GM23338 (cell line): ENCODE measurements around the gene MAD1L1. TPM values are rescaled to one million over a fixed set of nuclear protein-coding genes. Genes with fewer than 3 reads are reported as not detected.
A peak's percentile ranks its signal among the peaks of the same experiment; 100 is the strongest.

Experiments used
- ATAC-seq: fragments of 200-7000 bp; cut with Tn5 transposase; 3 replicates; pipeline ENCODE4 v1.9.1; 2020
- DNase-seq: peaks from one replicate; pipeline ENCODE4 v3.0.0-alpha.2; 2015; ENCODE audit warnings: low spot score
- H2AFZ ChIP-seq: fragments of 200-600 bp; sonication (generic); 2 replicates; pipeline ENCODE4 v1.8.0; 2016; ENCODE audit warnings: antibody characterized with exemption, mild to moderate bottlenecking, moderate library complexity
- H3F3A ChIP-seq: fragments of 200-600 bp; sonication (generic); replicated peaks from 2 replicates; pipeline ENCODE4 v1.8.0; 2017; ENCODE audit warnings: antibody characterized with exemption, mixed run types, low read depth
- H3K27ac ChIP-seq: fragments of 200-600 bp; sonication (generic); 2 replicates; pipeline ENCODE4 v1.6.1; 2016; ENCODE audit warnings: low read depth
- H3K27me3 ChIP-seq: fragments of 200-600 bp; sonication (generic); 2 replicates; pipeline ENCODE4 v1.8.0; 2016; ENCODE audit warnings: mild to moderate bottlenecking, mixed run types, moderate library complexity; ENCODE audit not compliant: insufficient read depth
- H3K36me3 ChIP-seq: fragments of 200-600 bp; sonication (generic); 2 replicates; pipeline ENCODE4 v1.8.0; 2016; ENCODE audit warnings: mild to moderate bottlenecking; ENCODE audit not compliant: insufficient read depth
- H3K4me1 ChIP-seq: fragments of 200-600 bp; sonication (generic); 2 replicates; pipeline ENCODE4 v1.8.0; 2016; ENCODE audit warnings: mild to moderate bottlenecking, moderate library complexity; ENCODE audit not compliant: insufficient read depth
- H3K4me2 ChIP-seq: fragments of 200-600 bp; sonication (generic); 2 replicates; pipeline ENCODE4 v1.7.1; 2017; ENCODE audit warnings: mixed run types
- H3K4me3 ChIP-seq: fragments of 200-600 bp; sonication (generic); 2 replicates; pipeline ENCODE4 v1.6.1; 2016; ENCODE audit warnings: mixed run types
- H3K79me2 ChIP-seq: fragments of 200-600 bp; sonication (generic); replicated peaks from 2 replicates; pipeline ENCODE4 v1.8.0; 2017; ENCODE audit warnings: mild to moderate bottlenecking; ENCODE audit not compliant: insufficient read depth
- H3K9me2 ChIP-seq: fragments of 200-600 bp; sonication (generic); 2 replicates; pipeline ENCODE4 v1.8.0; 2017; ENCODE audit not compliant: insufficient read depth
- H4K20me1 ChIP-seq: fragments of 200-600 bp; sonication (generic); replicated peaks from 2 replicates; pipeline ENCODE4 v1.8.0; 2017; ENCODE audit warnings: mild to moderate bottlenecking; ENCODE audit not compliant: insufficient read depth
- H3K27ac Mint-ChIP-seq: 2 replicates; pipeline ENCODE4 v1.8.0; 2020; ENCODE audit warnings: inconsistent platforms, mild to moderate bottlenecking, moderate library complexity, mixed read lengths
- H3K27me3 Mint-ChIP-seq: 3 replicates; pipeline ENCODE4 v1.8.0; 2022; ENCODE audit warnings: low read depth, mild to moderate bottlenecking, moderate library complexity, mixed read lengths, inconsistent platforms; ENCODE audit not compliant: insufficient read depth, poor library complexity
- H3K36me3 Mint-ChIP-seq: 3 replicates; pipeline ENCODE4 v1.8.0; 2021; ENCODE audit warnings: low read depth, mild to moderate bottlenecking, inconsistent platforms, moderate library complexity, mixed read lengths
- H3K4me1 Mint-ChIP-seq: 3 replicates; pipeline ENCODE4 v1.8.0; 2020; ENCODE audit warnings: mild to moderate bottlenecking, inconsistent platforms, mixed read lengths
- H3K4me3 Mint-ChIP-seq: 3 replicates; pipeline ENCODE4 v1.8.0; 2021; ENCODE audit warnings: moderate library complexity, mild to moderate bottlenecking, inconsistent platforms, mixed read lengths
- H3K9me3 Mint-ChIP-seq: 3 replicates; pipeline ENCODE4 v1.8.0; 2020; ENCODE audit warnings: moderate library complexity, mild to moderate bottlenecking, inconsistent platforms, mixed read lengths
- CREB1 ChIP-seq: fragments of 250-450 bp; sonication (Bioruptor Pico); IDR thresholded peaks from 2 replicates; pipeline ENCODE4 v1.5.0; 2020; ENCODE audit warnings: low read depth, mild to moderate bottlenecking, moderate library complexity
- EZH2 ChIP-seq: fragments of 200-600 bp; sonication (generic); IDR thresholded peaks from one replicate; pipeline ENCODE4 v1.8.0; 2017; ENCODE audit warnings: antibody characterized with exemption, mild to moderate bottlenecking, low read depth; ENCODE audit not compliant: unreplicated experiment
- NANOG ChIP-seq: IDR thresholded peaks from 2 replicates; pipeline ENCODE4 v1.6.1; 2016; ENCODE audit warnings: antibody characterized with exemption, borderline replicate concordance
- POLR2AphosphoS5 ChIP-seq: IDR thresholded peaks from 2 replicates; pipeline ENCODE4 v1.6.1; 2016; ENCODE audit warnings: antibody characterized with exemption, low read depth
- REST ChIP-seq: IDR thresholded peaks from one replicate; pipeline ENCODE4 v1.6.1; 2018; ENCODE audit warnings: antibody characterized with exemption; ENCODE audit not compliant: unreplicated experiment
- STAT1 ChIP-seq: IDR thresholded peaks from one replicate; pipeline ENCODE4 v1.6.1; 2016; ENCODE audit warnings: antibody characterized with exemption; ENCODE audit not compliant: unreplicated experiment
- ZNF114 ChIP-seq: fragments of 250-450 bp; sonication (Bioruptor Pico); IDR thresholded peaks from 2 replicates; pipeline ENCODE4 v1.5.0; 2020; ENCODE audit warnings: mild to moderate bottlenecking, moderate library complexity
- polyA plus RNA-seq: library from polyadenylated mRNA; unstranded; fragments of >200 nt; fragmentation: Nextera tagmentation; extraction: Ambion mirVana; gene quantifications from 2 replicates; pipeline ENCODE4 v1.2.1, GENCODE V29; 2016
- total RNA-seq: library from RNA; depleted of rRNA; stranded (reverse); fragments of >200 nt; shearing (Covaris generic); gene quantifications from 2 replicates; pipeline ENCODE4 v1.2.3, GENCODE V29; 2014
- TF ChIP-seq, protein P1 (sequence below), 2 experiments: fragments of 200-600 bp in 1 of 2; sonication (generic) in 1 of 2; conservative IDR thresholded peaks; 2 replicates each; pipeline versions ENCODE4 v1.5.1 to v1.6.1; 2016 to 2017; ENCODE audit warnings: antibody characterized with exemption in 2 of 2, low read depth in 2 of 2, mild to moderate bottlenecking in 2 of 2, moderate library complexity in 1 of 2

Gene MAD1L1
- total and polyA plus RNA-seq, 2 experiments from 2014 or later, result 40.3 to 59.3 TPM

DNA sequence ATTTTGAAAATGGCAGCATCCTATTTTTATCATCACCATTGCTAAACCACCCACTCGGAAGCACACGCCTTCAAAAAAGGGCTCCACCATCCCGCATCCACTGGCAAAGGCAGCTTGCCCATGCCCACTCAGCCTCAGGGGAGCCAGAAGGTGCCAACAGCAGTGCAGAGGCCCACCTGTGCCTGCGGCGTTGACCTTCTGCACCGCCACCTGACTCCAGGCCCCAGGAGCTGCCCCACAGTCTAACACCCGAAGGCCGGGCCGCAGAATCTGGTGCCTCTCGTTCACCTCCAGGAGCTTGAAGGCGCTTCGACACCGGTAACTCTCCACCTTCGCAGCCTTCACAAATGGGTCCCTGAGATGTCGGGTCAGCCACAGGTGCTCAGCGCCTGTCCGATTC is 6.5 kb upstream of the MAD1L1 start:
- Mint-ChIP-seq H3K4me1 (peaks cover 5% of the 10 kb centered on the region; the same call in 2 of the 3 replicates), H3K27me3 (peaks cover 13% of the 10 kb centered on the region), H3K36me3 (peaks cover 48% of the 10 kb centered on the region), H3K27ac (no peak overlapping the region), H3K4me3 (no peak overlapping the region; the same call in 2 of the 3 replicates), H3K9me3 (no peaks in the 10 kb centered on the region)
- H3K4me3 ChIP-seq, result no peak overlapping the region
- ATAC-seq (no peak), DNase-seq (no peak)
- H3K27ac ChIP-seq, result no peak overlapping the region
- H3K9me2 ChIP-seq, result no peaks in the 10 kb centered on the region
- peaks cover 40% of the 10 kb centered on the region for H3K36me3 ChIP-seq
- no peak overlapping the region for H3K4me2 ChIP-seq
- H3K79me2 ChIP-seq, result peaks cover 40% of the 10 kb centered on the region
- no peaks in the 10 kb centered on the region for H3K27me3 ChIP-seq
- no peaks in the 10 kb centered on the region; the same call in 1 of the 2 replicates for H4K20me1 ChIP-seq
- TF ChIP-seq REST, result no peak
- TF ChIP-seq POLR2AphosphoS5, result no peak
- no peak for TF ChIP-seq STAT1
- TF ChIP-seq CREB1 (CRISPR knock-in tag), result no peak
- TF ChIP-seq, protein P1, sequence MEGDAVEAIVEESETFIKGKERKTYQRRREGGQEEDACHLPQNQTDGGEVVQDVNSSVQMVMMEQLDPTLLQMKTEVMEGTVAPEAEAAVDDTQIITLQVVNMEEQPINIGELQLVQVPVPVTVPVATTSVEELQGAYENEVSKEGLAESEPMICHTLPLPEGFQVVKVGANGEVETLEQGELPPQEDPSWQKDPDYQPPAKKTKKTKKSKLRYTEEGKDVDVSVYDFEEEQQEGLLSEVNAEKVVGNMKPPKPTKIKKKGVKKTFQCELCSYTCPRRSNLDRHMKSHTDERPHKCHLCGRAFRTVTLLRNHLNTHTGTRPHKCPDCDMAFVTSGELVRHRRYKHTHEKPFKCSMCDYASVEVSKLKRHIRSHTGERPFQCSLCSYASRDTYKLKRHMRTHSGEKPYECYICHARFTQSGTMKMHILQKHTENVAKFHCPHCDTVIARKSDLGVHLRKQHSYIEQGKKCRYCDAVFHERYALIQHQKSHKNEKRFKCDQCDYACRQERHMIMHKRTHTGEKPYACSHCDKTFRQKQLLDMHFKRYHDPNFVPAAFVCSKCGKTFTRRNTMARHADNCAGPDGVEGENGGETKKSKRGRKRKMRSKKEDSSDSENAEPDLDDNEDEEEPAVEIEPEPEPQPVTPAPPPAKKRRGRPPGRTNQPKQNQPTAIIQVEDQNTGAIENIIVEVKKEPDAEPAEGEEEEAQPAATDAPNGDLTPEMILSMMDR (conservative IDR thresholded peaks at IDR 0.05; ENCODE audit: low read depth in 2 of 2), result no peak
- TF ChIP-seq ZNF114 (CRISPR knock-in tag), result no peak
- TF ChIP-seq EZH2, result no peak
- peaks cover 15% of the 10 kb centered on the region; the same call in 1 of the 2 replicates for H3F3A ChIP-seq
- H2AFZ ChIP-seq, result no peak overlapping the region
- peaks cover 19% of the 10 kb centered on the region for H3K4me1 ChIP-seq

DNA sequence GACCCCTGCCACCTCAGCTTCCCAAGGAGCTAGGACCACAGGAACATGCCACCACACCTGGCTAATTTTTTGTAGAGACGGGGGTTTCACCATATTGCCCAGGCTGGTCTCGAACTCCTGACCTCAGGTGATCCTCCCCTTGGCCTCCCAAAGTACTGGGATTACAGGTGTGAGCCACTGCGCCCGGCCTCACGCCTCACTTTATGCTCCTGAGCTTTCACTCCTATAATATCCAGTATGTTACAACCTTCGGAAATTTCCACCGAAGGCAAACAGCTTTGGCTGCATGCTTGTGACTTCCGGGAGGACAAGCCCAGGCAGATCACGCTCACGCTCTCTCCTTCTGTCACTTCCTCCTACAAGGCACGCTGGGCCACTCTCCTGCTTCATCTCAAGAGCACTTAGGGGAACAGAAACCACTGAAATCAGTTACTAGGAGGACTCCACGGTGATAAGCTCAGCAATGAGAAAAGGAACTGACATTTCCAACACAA is 4.4 kb upstream of the MAD1L1 start:
- no peak for DNase-seq
- Mint-ChIP-seq H3K27ac (peak overlapping the region; percentile 70; the same call in 1 of the 2 replicates), H3K9me3 (no peaks in the 10 kb centered on the region), H3K27me3 (peaks cover 15% of the 10 kb centered on the region), H3K4me3 (no peak overlapping the region; the same call in 2 of the 3 replicates), H3K36me3 (peaks cover 54% of the 10 kb centered on the region), H3K4me1 (peaks cover 7% of the 10 kb centered on the region; the same call in 2 of the 3 replicates)
- ATAC-seq, result no peak
- no peaks in the 10 kb centered on the region for H3K9me2 ChIP-seq
- H3K27me3 ChIP-seq, result no peaks in the 10 kb centered on the region
- H3K27ac ChIP-seq, result peak overlapping the region; percentile 63; the same call in 1 of the 2 replicates
- peaks cover 17% of the 10 kb centered on the region for H3K4me1 ChIP-seq
- no peak overlapping the region for H3K4me2 ChIP-seq
- peaks cover 40% of the 10 kb centered on the region for H3K36me3 ChIP-seq
- H3K4me3 ChIP-seq, result no peak overlapping the region
- no peaks in the 10 kb centered on the region; the same call in 1 of the 2 replicates for H4K20me1 ChIP-seq
- TF ChIP-seq ZNF114 (CRISPR knock-in tag) (no peak), NANOG (no peak), REST (no peak), CREB1 (CRISPR knock-in tag) (no peak), STAT1 (no peak)
- H3F3A ChIP-seq, result peaks cover 17% of the 10 kb centered on the region; the same call in 1 of the 2 replicates
- H3K79me2 ChIP-seq, result peaks cover 38% of the 10 kb centered on the region
- no peak overlapping the region for H2AFZ ChIP-seq
